Loucy (cell line): ENCODE results near the gene TSSK2.
A peak's percentile ranks its signal among the peaks of the same experiment; 100 is the strongest.

ENCODE experiments used
- H2AFZ ChIP-seq: fragments of 200-600 bp; sonication (generic); 2 replicates; pipeline ENCODE4 v1.6.0; 2016; ENCODE audit warnings: antibody characterized with exemption, mild to moderate bottlenecking, low read length, moderate library complexity
- H3F3A ChIP-seq: fragments of 200-600 bp; 2 replicates; pipeline ENCODE4 v1.6.0; 2016; ENCODE audit warnings: antibody characterized with exemption, low read depth, mild to moderate bottlenecking
- H3K27me3 ChIP-seq: fragments of 200-600 bp; sonication (generic); 2 replicates; pipeline ENCODE4 v1.6.1; 2014; ENCODE audit warnings: low read length, mild to moderate bottlenecking; ENCODE audit not compliant: insufficient read depth, poor library complexity, severe bottlenecking
- H3K36me3 ChIP-seq: fragments of 200-600 bp; sonication (generic); 2 replicates; pipeline ENCODE4 v1.6.1; 2016; ENCODE audit warnings: low read length; ENCODE audit not compliant: insufficient read depth
- H3K4me1 ChIP-seq: fragments of 200-600 bp; sonication (generic); 2 replicates; pipeline ENCODE4 v1.5.1; 2014; ENCODE audit warnings: low read length, mild to moderate bottlenecking; ENCODE audit not compliant: insufficient read depth, poor library complexity, severe bottlenecking
- H3K4me2 ChIP-seq: fragments of 200-600 bp; sonication (generic); 2 replicates; pipeline ENCODE4 v1.6.0; 2014; ENCODE audit warnings: antibody characterized with exemption, low read length, low read depth, mild to moderate bottlenecking; ENCODE audit not compliant: poor library complexity, severe bottlenecking
- H3K4me3 ChIP-seq: fragments of 200-600 bp; sonication (generic); 2 replicates; pipeline ENCODE4 v1.5.1; 2014; ENCODE audit warnings: low read length, mild to moderate bottlenecking, mixed read lengths; ENCODE audit not compliant: poor library complexity, severe bottlenecking
- H3K79me2 ChIP-seq: fragments of 200-600 bp; sonication (generic); 2 replicates; pipeline ENCODE4 v1.6.1; 2014; ENCODE audit warnings: low read length; ENCODE audit not compliant: insufficient read depth
- H3K9ac ChIP-seq: fragments of 200-600 bp; sonication (generic); 2 replicates; pipeline ENCODE4 v1.6.0; 2014; ENCODE audit warnings: mild to moderate bottlenecking, low read depth, low read length, moderate library complexity; ENCODE audit not compliant: poor library complexity, severe bottlenecking
- H3K9me2 ChIP-seq: fragments of 200-600 bp; sonication (generic); replicated peaks from 2 replicates; pipeline ENCODE4 v1.6.1; 2016; ENCODE audit warnings: low read depth, low read length, mixed read lengths
- H3K9me3 ChIP-seq: fragments of 200-600 bp; sonication (generic); 2 replicates; pipeline ENCODE4 v1.6.1; 2014; ENCODE audit warnings: mild to moderate bottlenecking, antibody characterized with exemption, low read length, low read depth; ENCODE audit not compliant: insufficient read depth
- H4K20me1 ChIP-seq: fragments of 200-600 bp; sonication (generic); 2 replicates; pipeline ENCODE4 v1.6.0; 2014; ENCODE audit warnings: antibody characterized with exemption, low read length, mild to moderate bottlenecking; ENCODE audit not compliant: insufficient read depth, poor library complexity, severe bottlenecking
- EZH2phosphoT487 ChIP-seq: fragments of 200-600 bp; IDR thresholded peaks from 2 replicates; pipeline ENCODE4 v1.6.1; 2018; ENCODE audit warnings: antibody characterized with exemption, mild to moderate bottlenecking, moderate library complexity, borderline replicate concordance
- TF ChIP-seq, protein P1 (sequence below): fragments of 200-600 bp; sonication (generic); conservative IDR thresholded peaks from 2 replicates; pipeline ENCODE4 v1.5.1; 2014; ENCODE audit warnings: mild to moderate bottlenecking, antibody characterized with exemption, low read length

The TSSK2 gene

DNA sequence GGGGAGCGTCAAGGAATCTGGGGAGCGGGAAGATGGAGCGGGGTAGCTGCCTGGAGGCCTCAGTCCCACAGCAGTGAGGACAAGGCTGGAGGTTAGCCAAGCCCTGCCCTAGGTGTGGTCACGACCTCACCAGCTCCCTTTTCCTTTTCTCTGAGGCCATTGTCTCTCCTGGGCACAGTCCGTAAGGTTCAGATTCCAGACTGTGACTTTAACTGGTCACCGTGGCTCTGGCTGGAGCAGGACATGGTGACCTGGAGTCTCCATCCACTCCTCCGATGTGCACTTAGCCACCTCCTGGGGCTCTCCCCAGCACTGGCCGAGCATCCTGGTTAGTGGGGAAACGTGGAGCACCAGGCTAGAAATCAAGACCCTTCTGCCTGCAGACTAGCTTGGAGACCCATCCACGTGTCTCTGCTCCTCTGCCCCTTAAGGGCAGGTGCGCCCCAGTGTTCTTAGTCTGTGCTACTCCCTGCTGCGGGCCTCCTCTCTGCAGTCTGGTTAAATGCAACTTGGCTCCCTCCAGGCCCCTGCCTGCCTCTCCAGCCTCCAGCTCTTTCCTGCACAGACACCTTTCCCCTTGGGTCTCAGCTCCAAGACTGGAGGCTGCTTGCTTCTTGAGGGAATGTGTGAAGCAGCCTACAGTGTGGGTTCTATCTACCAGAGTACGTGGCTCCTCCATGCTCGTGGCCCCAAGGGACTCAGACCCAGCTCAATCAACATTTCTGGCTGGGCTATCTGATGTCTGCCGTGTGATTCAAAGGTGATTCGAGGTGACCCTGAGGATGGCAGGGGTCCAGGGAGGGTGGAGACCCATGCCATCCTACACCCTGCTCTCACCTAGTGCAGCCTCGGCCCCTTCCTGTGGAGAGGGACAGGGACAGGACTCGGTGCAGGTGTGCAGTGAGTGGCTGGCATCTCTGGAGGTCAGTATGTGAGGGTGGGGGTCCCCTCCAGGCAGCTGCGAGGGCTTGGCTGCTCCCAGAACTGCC, 42.2 kb downstream of the TSSK2 start:
- H4K20me1 ChIP-seq: peaks cover 31% of the 10 kb centered on the region
- H3K4me2 ChIP-seq: peak overlapping the region; percentile 94
- H3K9me2 ChIP-seq: no peaks in the 10 kb centered on the region
- H3K36me3 ChIP-seq: no peaks in the 10 kb centered on the region
- peaks cover 54% of the 10 kb centered on the region for H3K79me2 ChIP-seq
- no peak overlapping the region for H2AFZ ChIP-seq
- peak overlapping the region; percentile 98 for H3K9ac ChIP-seq
- H3F3A ChIP-seq: no peaks in the 10 kb centered on the region
- H3K4me1 ChIP-seq: peaks cover 42% of the 10 kb centered on the region
- peak overlapping the region; percentile 98 for H3K4me3 ChIP-seq
- TF ChIP-seq, protein P1, sequence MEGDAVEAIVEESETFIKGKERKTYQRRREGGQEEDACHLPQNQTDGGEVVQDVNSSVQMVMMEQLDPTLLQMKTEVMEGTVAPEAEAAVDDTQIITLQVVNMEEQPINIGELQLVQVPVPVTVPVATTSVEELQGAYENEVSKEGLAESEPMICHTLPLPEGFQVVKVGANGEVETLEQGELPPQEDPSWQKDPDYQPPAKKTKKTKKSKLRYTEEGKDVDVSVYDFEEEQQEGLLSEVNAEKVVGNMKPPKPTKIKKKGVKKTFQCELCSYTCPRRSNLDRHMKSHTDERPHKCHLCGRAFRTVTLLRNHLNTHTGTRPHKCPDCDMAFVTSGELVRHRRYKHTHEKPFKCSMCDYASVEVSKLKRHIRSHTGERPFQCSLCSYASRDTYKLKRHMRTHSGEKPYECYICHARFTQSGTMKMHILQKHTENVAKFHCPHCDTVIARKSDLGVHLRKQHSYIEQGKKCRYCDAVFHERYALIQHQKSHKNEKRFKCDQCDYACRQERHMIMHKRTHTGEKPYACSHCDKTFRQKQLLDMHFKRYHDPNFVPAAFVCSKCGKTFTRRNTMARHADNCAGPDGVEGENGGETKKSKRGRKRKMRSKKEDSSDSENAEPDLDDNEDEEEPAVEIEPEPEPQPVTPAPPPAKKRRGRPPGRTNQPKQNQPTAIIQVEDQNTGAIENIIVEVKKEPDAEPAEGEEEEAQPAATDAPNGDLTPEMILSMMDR: no peak
- TF ChIP-seq EZH2phosphoT487: no peak
- no peaks in the 10 kb centered on the region for H3K9me3 ChIP-seq
- no peaks in the 10 kb centered on the region for H3K27me3 ChIP-seq

GRCh38 chr22:19174106-19175025, 43.3 kb downstream of the TSSK2 start:
- peaks cover 54% of the 10 kb centered on the region for H3K79me2 ChIP-seq
- H3K4me1 ChIP-seq: peaks cover 45% of the 10 kb centered on the region
- TF ChIP-seq, protein P1: no peak
- no peak for TF ChIP-seq EZH2phosphoT487
- H3K9ac ChIP-seq: peak overlapping the region; percentile 19
- H3K27me3 ChIP-seq: no peaks in the 10 kb centered on the region
- no peaks in the 10 kb centered on the region for H3K9me3 ChIP-seq
- peak overlapping the region; percentile 94 for H3K4me2 ChIP-seq
- H3K9me2 ChIP-seq: no peaks in the 10 kb centered on the region
- peak overlapping the region; percentile 98 for H3K4me3 ChIP-seq
- peaks cover 31% of the 10 kb centered on the region for H4K20me1 ChIP-seq
- no peak overlapping the region for H2AFZ ChIP-seq
- no peaks in the 10 kb centered on the region for H3F3A ChIP-seq
- no peaks in the 10 kb centered on the region for H3K36me3 ChIP-seq

- no peaks in the 10 kb centered on the region for H3F3A ChIP-seq
- no peak for TF ChIP-seq EZH2phosphoT487
- TF ChIP-seq, protein P1: no peak
- H3K9me3 ChIP-seq: no peaks in the 10 kb centered on the region
- no peak overlapping the region for H3K9ac ChIP-seq
- H3K4me3 ChIP-seq: no peak overlapping the region
- no peaks in the 10 kb centered on the region for H3K36me3 ChIP-seq
- H3K27me3 ChIP-seq: no peaks in the 10 kb centered on the region
- H4K20me1 ChIP-seq: peaks cover 31% of the 10 kb centered on the region
- no peak overlapping the region for H3K4me2 ChIP-seq
- no peaks in the 10 kb centered on the region for H3K9me2 ChIP-seq
- H2AFZ ChIP-seq: no peak overlapping the region
- H3K79me2 ChIP-seq: peaks cover 54% of the 10 kb centered on the region
- peaks cover 45% of the 10 kb centered on the region for H3K4me1 ChIP-seq
These were observed 44.0 kb downstream of the TSSK2 start for GRCh38 chr22:19175026-19175601.
